GM19193 (cell line): ENCODE measurements around the gene IL9.

Experiments
- POLR2A ChIP-seq: IDR thresholded peaks from 4 replicates; pipeline ENCODE4 v1.6.1; 2011; ENCODE audit not compliant: insufficient read depth, insufficient read length; ENCODE audit errors: extremely low read depth

Gene IL9

DNA sequence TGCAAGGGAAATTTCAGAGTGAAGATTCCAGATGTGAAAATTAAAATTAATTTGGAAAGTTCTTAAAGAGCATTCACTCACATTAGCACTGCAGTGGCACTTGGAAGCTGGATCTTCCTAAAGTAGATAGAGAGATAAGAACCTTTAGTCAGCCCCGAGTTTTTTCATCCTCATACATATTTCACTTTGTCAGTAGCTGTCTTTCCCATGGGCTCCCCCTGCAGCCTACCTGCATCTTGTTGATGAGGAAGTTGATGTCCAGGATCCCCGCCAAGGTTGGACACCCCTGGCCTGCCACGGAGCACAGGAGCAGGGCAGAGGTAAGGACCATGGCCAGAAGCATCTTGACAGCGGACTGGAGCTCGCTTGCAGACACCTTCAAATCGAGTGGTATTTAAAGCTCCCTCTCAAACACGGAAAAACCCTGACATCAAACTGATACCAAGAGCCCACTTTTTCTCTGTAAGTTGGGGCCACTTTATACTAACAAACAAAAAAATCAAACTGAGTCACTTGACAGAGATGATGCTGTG is at the start of gene IL9:
Gene IL9, minus strand, starts transcription at position 368 of the 533 bp plus-strand sequence. Its CDS starts 25 bp downstream, at position 343.
- TF ChIP-seq POLR2A = no peak

DNA sequence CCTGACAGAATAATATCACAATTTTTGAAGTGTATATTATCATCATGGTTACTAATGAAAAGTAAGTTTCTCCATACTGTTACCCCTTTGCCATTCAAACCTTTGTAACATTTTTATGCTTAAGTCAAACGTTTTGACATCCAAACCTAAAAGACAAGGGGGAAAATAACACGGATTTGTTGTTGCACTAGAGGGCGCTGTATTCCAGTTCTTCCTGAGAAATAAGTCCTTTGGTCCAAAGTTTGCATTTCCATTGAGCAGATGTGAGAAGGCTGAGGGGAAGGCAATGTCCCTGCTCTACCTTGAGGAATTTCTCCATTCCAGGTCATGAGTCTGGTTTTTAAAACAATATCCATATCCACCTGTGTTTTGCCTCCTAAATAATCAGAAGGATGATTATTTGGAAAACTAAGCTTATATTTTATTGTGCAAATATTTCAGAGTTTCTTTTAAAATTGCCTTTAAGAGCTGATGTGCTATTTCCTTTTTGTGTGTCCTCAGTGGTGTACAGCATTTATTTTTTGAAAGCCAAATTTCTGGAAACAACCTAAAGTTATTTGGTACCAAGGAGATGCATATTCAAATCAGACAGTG is 49.4 kb upstream of the IL9 start:
- no peak for TF ChIP-seq POLR2A

DNA sequence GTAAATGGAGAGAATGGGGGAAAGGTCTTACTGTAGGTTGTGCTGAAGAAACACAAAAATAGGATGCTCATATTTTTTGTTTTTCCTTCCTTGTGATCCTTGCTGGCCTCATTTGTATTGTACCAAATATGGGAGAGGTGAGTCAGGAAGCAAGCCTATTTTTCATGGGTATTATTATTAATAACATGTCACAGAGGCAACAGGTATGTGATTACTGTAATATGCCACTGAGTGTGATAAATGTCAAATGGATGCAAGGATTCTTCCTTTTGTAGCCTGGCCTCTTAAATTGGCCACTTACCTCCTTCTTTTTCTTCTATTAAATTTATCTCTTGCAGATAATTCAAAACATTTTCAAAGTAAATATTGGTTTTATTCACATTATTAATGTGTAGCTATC is 48.9 kb upstream of the IL9 start:
- TF ChIP-seq POLR2A = no peak

DNA sequence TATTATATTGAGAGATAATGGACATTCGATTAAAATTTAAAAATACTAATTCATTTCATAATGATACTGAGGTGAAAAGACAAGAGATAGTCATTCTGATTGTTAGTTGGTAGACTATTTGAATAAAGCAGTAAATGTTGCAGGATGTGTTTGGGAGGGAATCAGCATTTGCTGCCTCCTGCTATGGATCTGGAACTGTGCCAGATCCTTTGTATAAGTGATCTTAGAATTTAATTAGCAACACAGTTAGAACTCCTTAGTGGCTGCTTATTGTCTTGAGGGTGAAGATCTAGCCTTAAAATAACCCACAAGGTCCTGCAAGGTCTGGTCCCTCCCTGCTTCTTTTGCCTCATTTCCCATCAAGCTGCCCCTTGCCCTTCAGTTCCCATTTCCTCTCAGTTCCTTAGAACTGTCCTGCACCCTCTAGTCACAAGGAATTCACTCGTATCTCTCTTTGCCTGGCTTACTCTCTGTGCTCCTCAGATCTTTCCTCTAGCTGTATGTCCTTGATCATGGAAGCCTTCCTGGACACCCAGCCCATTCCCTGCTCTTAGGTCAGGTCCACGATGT is 46.6 kb upstream of the IL9 start:
- no peak for TF ChIP-seq POLR2A

DNA sequence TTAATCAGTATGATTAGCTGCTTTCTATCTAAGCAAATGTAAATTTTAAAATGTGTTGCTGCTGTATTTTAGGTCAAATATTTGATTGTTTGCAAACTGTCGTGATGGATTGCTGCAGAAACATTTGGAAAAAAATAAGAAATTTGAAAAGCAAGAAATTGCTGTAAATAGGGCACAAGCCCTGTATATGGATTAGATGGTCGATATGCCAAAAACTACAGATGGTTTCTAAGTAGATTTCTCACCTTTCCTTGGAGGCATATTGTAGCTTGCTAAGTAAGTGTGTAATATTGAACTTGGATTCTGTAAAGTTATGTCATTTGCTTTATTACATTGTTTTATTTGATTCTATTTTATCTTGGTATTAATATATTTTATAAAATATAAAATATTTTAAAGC is 46.1 kb upstream of the IL9 start:
- TF ChIP-seq POLR2A = no peak

DNA sequence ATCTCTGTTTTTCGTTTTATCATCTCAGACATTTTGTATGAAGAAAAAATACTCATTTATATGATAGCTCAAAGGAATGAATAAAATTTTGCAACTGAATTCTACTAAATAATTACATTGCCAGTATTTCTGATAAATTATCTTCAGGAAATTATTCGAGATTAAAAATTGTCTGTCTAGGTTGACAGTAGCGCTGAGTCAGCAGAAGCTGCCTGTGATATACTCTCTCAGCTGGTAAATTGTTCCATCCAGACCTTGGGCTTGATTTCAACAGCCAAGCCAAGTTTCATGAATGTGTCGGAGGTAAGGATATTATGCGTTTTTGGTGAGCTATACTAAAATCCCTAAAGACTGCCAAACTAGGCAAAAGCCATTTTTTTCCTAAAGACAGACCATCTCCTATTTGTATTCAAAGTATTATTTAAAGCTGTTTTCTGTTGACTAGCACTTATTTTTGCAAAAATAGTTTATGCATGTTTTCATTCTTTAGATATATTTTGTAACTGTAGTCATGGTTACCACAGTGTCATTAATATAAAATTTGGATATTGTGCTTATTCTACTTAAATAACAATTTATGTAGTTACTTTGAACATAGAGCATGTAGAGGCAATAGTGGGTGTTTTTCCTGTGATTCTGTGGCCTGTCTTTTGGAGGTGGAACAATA is 41.7 kb upstream of the IL9 start:
- TF ChIP-seq POLR2A = no peak

DNA sequence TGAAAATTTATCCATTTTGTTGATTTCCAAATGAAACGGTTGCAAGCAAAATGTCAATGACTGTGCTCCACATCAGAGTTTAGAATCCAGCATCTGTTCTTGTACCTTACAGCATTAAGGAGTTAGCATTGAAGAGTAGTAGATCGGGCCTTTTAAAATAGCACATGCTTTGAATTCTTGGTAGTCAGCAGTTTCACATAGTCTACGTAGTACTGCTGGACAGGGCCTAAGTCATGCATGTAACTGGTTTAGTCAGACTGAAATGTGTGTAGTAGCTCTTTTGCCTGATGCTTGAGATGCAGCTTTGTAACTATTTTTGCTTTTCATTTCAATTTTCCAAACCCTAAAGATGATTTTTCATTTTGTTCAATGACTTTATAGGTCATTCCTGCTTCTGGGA is 39.3 kb upstream of the IL9 start:
- no peak for TF ChIP-seq POLR2A

DNA sequence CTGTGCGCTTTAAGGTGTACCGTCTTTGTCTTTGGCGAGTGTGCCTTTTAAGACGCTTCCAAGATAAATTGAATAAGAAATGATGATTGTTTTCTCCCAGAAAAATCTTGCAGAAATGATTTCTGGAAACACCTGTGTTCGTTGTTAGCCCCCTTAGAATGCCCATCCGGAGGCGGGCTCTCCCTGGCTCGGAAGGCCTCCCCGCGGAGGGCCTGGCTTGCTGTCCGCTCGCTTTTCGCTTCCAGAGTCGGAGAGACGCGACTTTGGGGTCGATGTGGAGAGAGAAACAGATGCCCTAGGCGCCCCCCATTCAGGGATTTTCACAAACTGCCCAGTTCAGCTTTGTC is 35.3 kb upstream of the IL9 start:
- TF ChIP-seq POLR2A = no peak

DNA sequence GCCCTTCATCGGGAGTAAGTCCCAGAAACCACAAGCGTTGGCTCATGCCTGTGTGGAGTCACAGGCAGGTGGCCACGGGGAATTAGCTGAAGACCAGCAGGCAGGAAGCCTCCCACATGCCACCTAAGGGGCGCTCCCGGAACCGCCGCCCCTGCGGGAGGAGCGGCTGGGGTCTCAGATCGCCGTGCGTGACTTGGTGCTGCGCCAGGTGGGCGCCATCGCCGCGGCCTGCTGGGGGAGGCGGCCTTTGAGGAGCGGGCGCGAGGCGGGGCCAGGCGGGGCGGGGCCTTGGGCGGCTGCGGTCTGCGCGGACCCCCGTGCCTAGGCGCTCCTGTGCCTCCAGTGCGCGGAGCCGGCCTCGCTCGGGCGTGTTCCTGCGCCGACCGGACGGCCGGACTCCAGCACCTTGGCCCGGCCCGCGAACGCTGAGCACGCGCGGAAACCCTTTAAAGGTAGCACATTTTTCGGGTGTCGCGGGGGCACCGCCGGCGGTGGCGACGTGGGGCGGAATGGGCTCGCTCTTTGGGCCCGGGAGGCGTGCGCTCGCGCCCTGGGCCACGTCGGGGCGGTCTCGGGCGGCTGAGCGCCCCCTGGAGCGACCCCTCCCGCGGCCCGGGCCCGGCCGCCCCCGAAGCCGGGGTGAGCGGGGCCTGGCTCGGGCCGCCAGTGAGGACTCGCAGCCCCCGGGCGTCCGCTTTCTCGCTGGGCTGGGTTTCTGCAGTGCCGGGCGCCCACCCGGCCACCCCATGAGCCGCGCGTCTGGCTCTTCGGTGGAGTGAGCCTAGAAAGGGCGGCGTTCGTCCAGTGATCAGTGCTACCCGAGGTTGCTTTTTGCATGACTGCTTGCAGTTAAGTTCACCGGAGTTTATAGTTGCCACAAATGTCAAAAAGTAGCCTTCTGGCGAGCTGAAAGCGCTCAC is 34.6 kb upstream of the IL9 start:
- no peak for TF ChIP-seq POLR2A

DNA sequence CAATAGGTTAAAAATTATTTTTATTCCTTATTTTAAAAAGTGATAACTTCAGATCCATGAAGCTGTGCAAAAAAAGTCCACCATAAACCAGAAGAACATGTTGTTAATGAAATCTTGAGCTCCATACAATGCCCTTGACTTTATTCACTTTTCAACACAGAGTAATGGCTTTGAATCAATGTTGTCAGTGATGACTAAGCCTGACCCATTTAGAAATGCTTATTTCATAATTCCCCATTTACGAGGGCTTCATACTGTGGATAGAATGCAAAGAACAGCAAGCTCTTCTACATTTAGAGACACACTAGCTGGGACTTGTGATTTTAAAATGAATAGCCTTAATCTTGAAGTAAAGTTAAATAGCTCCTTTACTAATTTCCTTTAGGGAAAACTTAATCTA is 25.7 kb upstream of the IL9 start:
- TF ChIP-seq POLR2A = no peak

DNA sequence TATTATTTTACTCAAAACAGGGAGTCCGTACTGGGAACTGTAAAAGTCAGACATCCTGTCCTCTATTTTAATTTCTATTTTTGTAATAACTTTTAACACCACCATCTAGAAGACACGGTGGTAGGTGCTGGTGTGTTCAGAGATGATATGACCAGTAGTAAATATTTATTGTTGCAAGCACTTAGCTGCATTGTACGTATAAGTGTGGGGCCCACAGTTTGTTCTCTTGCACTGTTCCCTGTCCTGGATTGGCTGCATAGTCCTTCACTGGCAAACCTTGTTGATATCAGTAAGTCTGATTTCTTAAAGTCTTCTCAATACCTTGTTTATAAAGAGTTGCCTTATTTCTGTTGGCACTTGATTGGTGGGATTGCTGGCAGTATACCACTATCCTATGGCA is 24.6 kb upstream of the IL9 start:
- TF ChIP-seq POLR2A = no peak

DNA sequence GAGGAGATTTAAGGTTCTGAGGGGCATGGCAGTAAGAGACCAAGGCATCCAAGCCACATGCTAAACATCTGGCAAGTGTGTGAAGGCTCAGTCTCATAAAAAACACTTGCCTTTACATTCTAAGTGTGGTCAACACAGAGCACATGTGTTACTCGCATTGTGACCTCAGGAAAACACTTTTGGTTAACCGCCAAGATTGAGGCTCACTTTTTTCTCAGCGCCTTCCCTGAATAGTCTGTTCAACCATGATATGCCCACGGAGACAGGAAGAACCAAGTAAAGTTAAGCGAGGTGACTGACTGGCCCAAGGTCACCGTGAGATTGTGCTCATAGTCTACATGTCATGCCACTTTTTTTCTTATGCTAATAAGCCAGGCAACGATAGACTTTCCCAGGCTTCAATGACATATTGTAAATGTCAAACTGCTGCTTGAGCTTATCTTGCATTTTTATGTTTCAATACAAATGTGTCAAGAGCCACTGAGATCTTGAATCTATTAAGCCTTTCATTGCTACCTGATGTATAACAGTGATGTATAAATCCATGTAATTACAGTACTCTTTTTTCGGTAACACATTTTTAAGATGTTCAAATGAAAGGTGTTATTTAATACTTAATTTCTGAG is 21.1 kb upstream of the IL9 start:
- no peak for TF ChIP-seq POLR2A

DNA sequence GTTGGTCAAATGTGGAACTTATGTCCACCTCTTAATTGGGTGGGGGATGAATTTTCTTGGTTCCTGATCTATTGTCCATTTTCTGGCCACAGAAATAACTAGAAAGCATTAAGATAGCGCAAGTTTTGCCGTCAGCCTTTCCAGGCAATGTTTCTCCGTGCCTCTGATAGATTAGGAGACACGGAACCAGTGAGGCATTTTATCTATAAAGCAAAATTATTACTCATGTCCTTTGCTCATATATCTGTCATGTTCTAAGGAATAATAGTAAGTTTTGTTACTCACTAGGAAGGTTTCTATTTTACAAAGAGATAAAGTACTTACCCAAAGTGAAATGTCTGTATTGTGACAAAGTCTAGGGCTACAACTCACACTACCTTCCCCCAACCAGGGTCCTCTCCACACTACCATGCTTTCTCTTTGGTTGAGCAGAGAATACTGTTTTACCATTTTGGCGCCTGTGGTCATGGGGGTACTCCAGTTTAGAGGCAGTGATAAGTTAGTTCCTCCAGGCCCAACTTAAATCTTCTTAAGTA is 19.9 kb upstream of the IL9 start:
- no peak for TF ChIP-seq POLR2A

DNA sequence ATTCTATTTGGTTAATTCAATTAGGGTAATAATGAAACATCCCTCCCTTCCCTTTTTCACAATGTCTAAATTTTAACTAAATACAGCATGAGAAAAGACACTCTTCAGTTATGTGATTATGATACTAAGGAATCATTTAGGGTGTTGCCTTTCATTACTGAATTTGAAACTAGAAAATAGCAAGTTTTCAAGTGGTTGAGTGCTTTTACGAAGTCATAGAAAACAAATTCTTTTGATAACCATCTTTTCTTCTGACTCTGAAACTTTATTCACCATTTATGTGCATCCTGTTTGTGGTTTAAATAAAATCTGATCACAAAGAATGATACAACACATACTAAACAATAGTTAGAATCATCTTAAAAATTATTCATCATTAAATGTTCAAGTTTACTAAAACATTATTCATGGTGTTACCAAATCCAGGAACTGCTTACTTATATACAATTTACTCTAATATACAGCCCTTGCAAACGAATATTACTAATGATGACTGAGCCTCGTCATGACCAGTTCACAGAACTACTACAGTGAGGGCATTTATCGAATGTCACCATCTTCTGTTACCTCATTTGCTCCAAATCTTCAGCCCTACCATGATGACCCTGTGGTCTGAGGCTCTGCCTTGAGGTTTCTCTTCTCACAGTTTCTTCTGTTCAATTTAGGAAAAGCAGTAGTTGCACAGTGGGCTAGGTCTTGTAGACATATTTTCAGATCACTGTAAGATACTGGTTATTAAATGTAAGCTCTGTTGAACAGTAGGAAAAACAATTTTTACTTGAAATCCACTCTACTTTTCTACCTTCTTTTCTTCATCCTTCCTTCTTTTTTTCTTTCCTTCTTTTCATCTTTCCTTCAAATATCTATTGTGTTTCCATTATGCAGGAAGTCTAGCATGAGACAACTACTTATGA is 18.3 kb upstream of the IL9 start:
- no peak for TF ChIP-seq POLR2A

DNA sequence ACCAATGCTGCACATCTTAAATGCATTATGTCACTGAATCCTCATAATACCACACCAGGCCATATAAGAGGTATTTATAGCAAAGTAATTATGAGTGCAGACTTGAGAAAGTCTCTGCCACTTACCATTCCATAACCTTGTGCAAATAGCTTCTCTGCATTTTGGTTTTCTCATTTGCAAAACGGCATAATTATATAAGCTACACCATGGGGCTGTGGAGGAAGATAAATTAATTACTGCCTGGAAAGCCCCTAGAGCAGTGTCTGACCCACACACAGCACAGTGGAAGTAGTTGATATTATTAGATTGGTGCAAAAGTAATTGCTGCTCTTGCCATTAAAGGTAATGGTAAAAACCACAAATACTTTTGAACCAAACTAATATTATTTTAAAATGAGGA is 9.5 kb upstream of the IL9 start:
- TF ChIP-seq POLR2A = no peak
